ENCODE results near the gene CEP43.
A peak's percentile ranks its signal among the peaks of the same experiment; 100 is the strongest.
"Not testable (repeated sequence)": the region's sequence is repeated elsewhere in the genome, so short reads cannot be mapped to it uniquely, and the experiment has no call there.

CEP43 gene

DNA sequence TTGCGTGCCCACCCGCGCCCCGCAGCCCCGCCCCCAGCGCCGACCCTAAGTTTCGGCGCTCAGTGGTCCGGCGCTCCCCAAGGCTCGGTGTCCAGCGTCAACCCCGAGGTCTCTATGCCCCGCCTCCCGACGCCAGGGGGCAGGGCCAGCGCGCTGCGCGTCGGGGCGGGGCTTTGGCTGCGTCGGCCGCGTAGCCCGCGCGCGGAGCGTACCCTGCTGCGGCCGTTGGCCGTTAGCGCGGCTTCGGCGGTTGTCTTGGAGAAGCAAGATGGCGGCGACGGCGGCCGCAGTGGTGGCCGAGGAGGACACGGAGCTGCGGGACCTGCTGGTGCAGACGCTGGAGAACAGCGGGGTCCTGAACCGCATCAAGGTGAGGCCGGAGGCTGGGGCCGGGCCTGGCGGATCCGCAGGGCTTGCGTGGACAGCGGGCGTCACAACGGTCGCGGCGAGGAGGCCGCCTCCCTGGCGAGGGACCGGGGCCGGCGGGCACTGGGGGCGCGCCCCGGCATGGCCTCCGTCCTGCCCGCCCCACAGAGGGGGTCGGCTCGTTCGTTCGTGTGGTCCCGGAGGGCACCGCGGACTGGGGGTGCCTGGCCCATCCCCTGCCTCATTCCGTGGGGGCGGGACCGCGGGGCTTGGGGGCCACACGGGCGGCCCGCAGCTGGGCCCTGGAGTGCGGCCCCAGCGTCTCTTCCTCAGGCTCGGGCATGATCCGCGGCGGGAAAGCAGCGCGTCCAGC, at the start of gene CEP43:
TSS of gene CEP43 (plus strand) at position 253 of the 739 bp plus-strand sequence. CDS start at position 269, 16 bp downstream.
- H3K9me3 Mint-ChIP-seq = no peaks in the 10 kb centered on the region
- peak; percentile 95 for DNase-seq

GRCh38 chr6:166949528-166950442, 49.4 kb upstream of the CEP43 start:
- peaks cover 74% of the 10 kb centered on the region for H3K4me1 Mint-ChIP-seq (ENCODE audit: low read depth)
- H3K27ac Mint-ChIP-seq = peak overlapping the region; percentile 96
- no peaks in the 10 kb centered on the region for H3K9me3 Mint-ChIP-seq
- H3K27me3 Mint-ChIP-seq = no peaks in the 10 kb centered on the region
- DNase-seq = no peak
- peak overlapping the region; percentile 70 for H3K4me3 Mint-ChIP-seq
- peaks cover 83% of the 10 kb centered on the region for H3K36me3 Mint-ChIP-seq (ENCODE audit: low read depth)

More for the DNA sequence above, at the start of gene CEP43:
- H3K27me3 Mint-ChIP-seq = no peaks in the 10 kb centered on the region
- H3K27ac Mint-ChIP-seq = peak within 1 kb of the TSS; percentile 94
- H3K4me3 Mint-ChIP-seq = peak within 1 kb of the TSS; percentile 88
- peaks cover 34% of the 10 kb centered on the region for H3K4me1 Mint-ChIP-seq (ENCODE audit: low read depth)
- peaks cover 64% of the 10 kb centered on the region for H3K36me3 Mint-ChIP-seq (ENCODE audit: low read depth)

DNA sequence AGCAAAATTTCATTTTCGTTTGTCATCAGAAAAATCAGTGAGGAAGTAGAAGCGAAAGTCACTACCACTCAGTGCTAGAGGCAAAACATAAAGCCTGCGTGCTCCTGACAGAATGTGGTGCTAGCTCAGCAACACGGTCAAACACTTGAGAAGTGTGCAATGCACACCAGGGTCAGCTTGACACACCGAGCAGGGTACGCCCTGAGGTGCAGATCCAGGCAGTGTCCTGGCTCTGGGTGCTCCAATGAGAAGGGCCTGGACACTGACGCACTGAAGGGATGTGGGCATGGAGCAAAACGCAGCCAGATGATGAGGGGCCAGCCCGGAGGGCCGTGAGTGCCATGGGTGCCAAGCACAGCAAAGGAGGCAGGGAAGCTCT, 48.8 kb upstream of the CEP43 start:
- Mint-ChIP-seq H3K36me3 (ENCODE audit: low read depth) (peaks cover 83% of the 10 kb centered on the region), H3K4me3 (peak overlapping the region; percentile 70), H3K4me1 (ENCODE audit: low read depth) (peaks cover 73% of the 10 kb centered on the region), H3K9me3 (no peaks in the 10 kb centered on the region), H3K27me3 (no peaks in the 10 kb centered on the region), H3K27ac (peak overlapping the region; percentile 96)
- DNase-seq = peak; percentile 53

- peak; percentile 80 for DNase-seq
- H3K27me3 Mint-ChIP-seq = not testable (repeated sequence)
- peaks cover 81% of the 10 kb centered on the region for H3K36me3 Mint-ChIP-seq (ENCODE audit: low read depth)
These were observed 48.1 kb upstream of the CEP43 start for GRCh38 chr6:166950892-166951669.

GRCh38 chr6:166951670-166952060, 47.5 kb upstream of the CEP43 start:
- no peak for DNase-seq
- H3K36me3 Mint-ChIP-seq (ENCODE audit: low read depth) = peaks cover 76% of the 10 kb centered on the region
- H3K4me1 Mint-ChIP-seq (ENCODE audit: low read depth) = peaks cover 70% of the 10 kb centered on the region
- H3K4me3 Mint-ChIP-seq = peak overlapping the region; percentile 90
- peak overlapping the region; percentile 96 for H3K27ac Mint-ChIP-seq
- no peaks in the 10 kb centered on the region for H3K27me3 Mint-ChIP-seq
- no peaks in the 10 kb centered on the region for H3K9me3 Mint-ChIP-seq

More at GRCh38 chr6:166950892-166951669, 48.1 kb upstream of the CEP43 start:
- not testable (repeated sequence) for H3K9me3 Mint-ChIP-seq
- peak overlapping the region; percentile 70 for H3K4me3 Mint-ChIP-seq
- H3K27ac Mint-ChIP-seq = peak overlapping the region; percentile 96
- peaks cover 71% of the 10 kb centered on the region for H3K4me1 Mint-ChIP-seq (ENCODE audit: low read depth)

GRCh38 chr6:166952121-166952520, 47.1 kb upstream of the CEP43 start:
- Mint-ChIP-seq H3K9me3 (no peaks in the 10 kb centered on the region), H3K4me1 (ENCODE audit: low read depth) (peaks cover 72% of the 10 kb centered on the region), H3K27ac (peak overlapping the region; percentile 94), H3K27me3 (no peaks in the 10 kb centered on the region), H3K36me3 (ENCODE audit: low read depth) (peaks cover 73% of the 10 kb centered on the region), H3K4me3 (peak overlapping the region; percentile 90)
- peak; percentile 56 for DNase-seq

GRCh38 chr6:166952567-166953486, 46.4 kb upstream of the CEP43 start:
- no peaks in the 10 kb centered on the region for H3K27me3 Mint-ChIP-seq
- DNase-seq = no peak
- peaks cover 73% of the 10 kb centered on the region for H3K4me1 Mint-ChIP-seq (ENCODE audit: low read depth)
- peaks cover 66% of the 10 kb centered on the region for H3K36me3 Mint-ChIP-seq (ENCODE audit: low read depth)
- peak overlapping the region; percentile 90 for H3K4me3 Mint-ChIP-seq
- no peaks in the 10 kb centered on the region for H3K9me3 Mint-ChIP-seq
- peak overlapping the region; percentile 94 for H3K27ac Mint-ChIP-seq

DNA sequence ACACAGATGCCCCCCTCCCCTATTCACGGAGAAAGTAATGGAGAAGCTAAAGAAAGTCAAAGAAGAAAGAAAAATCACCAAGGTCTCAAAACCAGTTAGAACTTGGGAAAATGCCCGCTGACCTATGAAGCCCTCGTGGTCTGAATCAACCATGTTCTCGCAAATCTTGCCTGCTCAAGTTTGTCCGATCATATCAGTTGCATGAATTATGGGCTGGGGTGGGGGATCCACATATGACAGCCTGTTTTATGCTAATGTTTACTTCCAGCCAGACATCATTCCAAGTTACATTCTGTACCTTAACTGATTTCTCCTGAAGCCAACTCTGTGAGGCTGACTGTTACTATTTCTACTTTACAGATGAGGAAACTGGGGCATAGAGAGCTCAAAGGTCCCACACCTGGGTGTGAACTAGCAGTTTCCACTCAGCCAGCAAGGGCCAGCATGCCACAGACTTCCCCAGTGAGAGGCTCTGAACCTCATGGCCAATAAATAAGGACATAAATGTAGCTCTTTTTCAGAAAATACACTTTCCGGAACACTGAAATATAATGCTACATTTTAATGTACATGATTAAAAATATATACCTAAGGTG, 45.0 kb upstream of the CEP43 start:
- H3K9me3 Mint-ChIP-seq = no peaks in the 10 kb centered on the region
- H3K27ac Mint-ChIP-seq = peak overlapping the region; percentile 94
- H3K4me3 Mint-ChIP-seq = peak overlapping the region; percentile 90
- DNase-seq = no peak
- no peaks in the 10 kb centered on the region for H3K27me3 Mint-ChIP-seq
- peaks cover 57% of the 10 kb centered on the region for H3K36me3 Mint-ChIP-seq (ENCODE audit: low read depth)
- peaks cover 82% of the 10 kb centered on the region for H3K4me1 Mint-ChIP-seq (ENCODE audit: low read depth)

DNA sequence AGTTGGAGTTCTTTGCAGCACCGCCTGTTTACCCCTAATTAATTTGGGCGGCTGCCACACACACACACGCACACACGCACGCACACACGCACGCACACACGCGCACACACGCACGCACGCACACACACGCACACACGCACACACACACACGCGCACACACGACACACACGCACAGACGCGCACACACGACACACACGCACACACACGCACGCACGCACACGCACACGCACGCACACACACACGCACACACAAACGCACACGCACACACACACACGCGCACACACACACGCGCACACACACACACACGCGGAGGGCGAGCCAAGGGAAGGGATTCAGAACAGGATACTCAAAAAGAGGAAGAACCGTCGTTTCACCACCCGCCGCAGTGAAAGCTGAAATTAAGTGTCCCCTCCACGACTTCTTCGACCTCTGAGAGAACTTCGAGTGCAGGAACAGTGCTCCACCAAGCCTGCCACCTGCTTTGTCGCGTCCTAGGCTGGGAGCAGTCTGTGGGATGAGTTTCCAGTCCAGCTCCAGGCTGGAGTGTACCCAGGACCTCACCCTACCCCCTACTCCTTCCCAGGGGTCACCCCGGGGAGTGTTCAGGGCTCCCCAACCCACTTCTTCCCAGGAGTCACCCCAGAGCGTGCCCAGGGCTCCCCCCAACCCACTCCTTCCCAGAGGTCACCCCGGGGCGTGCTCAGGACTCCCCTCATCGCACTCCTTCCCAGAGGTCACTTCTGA, 43.9 kb upstream of the CEP43 start:
- no peaks in the 10 kb centered on the region for H3K9me3 Mint-ChIP-seq
- H3K4me1 Mint-ChIP-seq (ENCODE audit: low read depth) = peaks cover 84% of the 10 kb centered on the region
- H3K27ac Mint-ChIP-seq = peak overlapping the region; percentile 94
- peak; percentile 64 for DNase-seq
- H3K36me3 Mint-ChIP-seq (ENCODE audit: low read depth) = peaks cover 47% of the 10 kb centered on the region
- peak overlapping the region; percentile 90 for H3K4me3 Mint-ChIP-seq
- no peaks in the 10 kb centered on the region for H3K27me3 Mint-ChIP-seq

GRCh38 chr6:166955865-166956443, 43.2 kb upstream of the CEP43 start:
- Mint-ChIP-seq H3K27ac (peak overlapping the region; percentile 94), H3K4me1 (ENCODE audit: low read depth) (peaks cover 81% of the 10 kb centered on the region), H3K9me3 (no peaks in the 10 kb centered on the region), H3K4me3 (peak overlapping the region; percentile 90), H3K27me3 (no peaks in the 10 kb centered on the region), H3K36me3 (ENCODE audit: low read depth) (peaks cover 40% of the 10 kb centered on the region)
- DNase-seq = no peak

GRCh38 chr6:166956444-166957086, 42.6 kb upstream of the CEP43 start, which contains the start of gene RNASET2:
RNASET2 (minus strand) TSS chr6:166956550; CDS start chr6:166956182, 368 bp downstream.
- Mint-ChIP-seq H3K27ac (peak within 1 kb of the TSS; percentile 96), H3K27me3 (no peaks in the 10 kb centered on the region), H3K4me3 (peak within 1 kb of the TSS; percentile 90), H3K4me1 (ENCODE audit: low read depth) (peaks cover 75% of the 10 kb centered on the region), H3K36me3 (ENCODE audit: low read depth) (peaks cover 39% of the 10 kb centered on the region), H3K9me3 (no peaks in the 10 kb centered on the region)
- peak; percentile 100 for DNase-seq

All from activated T-cell treated with anti-CD3 and anti-CD28 coated beads, Interleukin-2, amount 50 U/mL, for 24 hours (primary cell).